Mesodermal cell (in vitro differentiated cells): ENCODE measurements around the gene COL6A3.

Experiments
- H3K27ac ChIP-seq: 2 replicates; pipeline ENCODE4 v1.7.0; 2013; ENCODE audit warnings: mild to moderate bottlenecking, low read depth, low read length, moderate library complexity; ENCODE audit not compliant: severe bottlenecking
- H3K36me3 ChIP-seq: 2 replicates; pipeline ENCODE4 v1.7.1; 2013; ENCODE audit warnings: mild to moderate bottlenecking, low read length, moderate library complexity; ENCODE audit not compliant: control insufficient read depth, insufficient read depth
- H3K4me1 ChIP-seq: one replicate; pipeline ENCODE4 v1.7.1; 2013; ENCODE audit warnings: mild to moderate bottlenecking, low read length; ENCODE audit not compliant: insufficient read depth, control insufficient read depth, poor library complexity, severe bottlenecking
- H3K4me3 ChIP-seq: 2 replicates; pipeline ENCODE4 v1.7.0; 2013; ENCODE audit warnings: low read length, control low read depth, mild to moderate bottlenecking; ENCODE audit not compliant: insufficient read depth, poor library complexity, severe bottlenecking; ENCODE audit errors: extremely low read depth
- H3K9me3 ChIP-seq: 2 replicates; pipeline ENCODE4 v1.7.1; 2013; ENCODE audit warnings: mild to moderate bottlenecking, low read length, moderate library complexity; ENCODE audit not compliant: control insufficient read depth
- WGBS, 2 experiments: methylation state at CpG; one replicate each; pipeline ENCODE4 v1.1.5; 2013; ENCODE audit warnings: missing lambda C conversion rate in 2 of 2; ENCODE audit not compliant: insufficient coverage in 2 of 2; 5-methylcytosine and 5-hydroxymethylcytosine counted together

The COL6A3 gene

DNA sequence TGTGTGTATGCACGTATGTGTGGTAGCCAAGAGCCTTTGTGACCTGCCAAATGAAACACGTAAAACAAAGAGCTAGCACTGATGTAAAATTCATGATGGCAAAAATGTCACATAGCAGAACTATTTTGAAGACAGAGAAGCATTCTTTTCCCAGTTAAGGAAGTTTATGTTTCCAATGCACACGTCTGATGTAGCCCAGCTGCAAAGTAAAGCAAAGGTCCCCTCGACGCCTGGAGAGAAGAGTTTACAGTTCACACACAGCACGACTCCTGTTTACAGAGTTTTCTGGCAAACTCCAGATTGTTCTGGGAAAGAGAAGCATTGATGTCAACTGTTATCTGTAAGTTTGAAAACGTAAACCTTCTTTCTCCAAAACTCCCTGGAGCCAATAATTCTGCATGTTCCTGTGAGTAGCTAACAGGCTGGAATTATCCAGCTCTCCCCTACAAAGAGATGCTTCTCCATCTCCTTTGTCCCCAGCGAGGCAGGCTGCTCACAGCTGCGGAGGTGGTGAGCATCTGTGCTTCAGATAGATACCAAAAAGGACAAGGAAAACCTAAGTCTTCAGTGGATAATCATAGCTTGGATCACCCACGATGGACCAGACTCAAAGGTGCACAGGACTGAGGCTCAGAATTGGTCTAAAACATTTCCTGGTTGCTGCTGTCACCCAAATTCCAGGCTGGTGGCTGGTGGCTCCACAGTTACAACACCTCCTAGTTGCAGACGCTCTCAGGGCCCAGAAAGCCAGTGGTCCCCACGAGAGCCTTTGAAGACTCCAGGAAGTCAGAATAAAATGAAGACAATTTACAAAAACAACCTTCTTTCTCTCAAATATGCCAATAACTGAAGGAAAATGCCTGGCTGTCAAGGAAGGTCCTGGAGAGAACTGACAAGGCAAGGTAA, 87.4 kb downstream of the COL6A3 start:
- Histone ChIP-seq H3K27ac (peak overlapping the region; percentile 7), H3K36me3 (no peaks in the 10 kb centered on the region)

DNA sequence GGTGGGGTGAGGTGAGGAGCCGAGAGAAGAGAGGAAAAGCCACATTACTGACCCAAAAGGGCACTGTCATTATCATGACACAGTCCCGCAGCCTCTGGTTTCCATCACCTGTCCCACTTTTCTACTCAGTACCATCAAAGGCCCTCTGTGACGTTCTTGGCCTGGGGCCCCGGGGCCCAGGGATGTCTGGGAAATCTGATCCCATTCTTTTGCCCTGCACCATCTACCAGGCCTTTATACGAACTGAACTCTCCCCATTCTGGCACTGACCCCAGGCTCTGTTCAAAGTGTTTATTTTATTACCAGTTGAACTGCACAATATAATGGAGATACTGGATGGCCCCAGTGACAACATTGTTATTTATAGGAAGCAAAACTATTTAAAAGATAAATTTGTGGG, 89.1 kb downstream of the COL6A3 start:
- H3K4me1 ChIP-seq, result no peaks in the 10 kb centered on the region
- 86 to 97% methylated on average over 3 of the region's 5 CpGs for WGBS, 2 experiments
- H3K4me3 ChIP-seq, result no peak overlapping the region
- no peaks in the 10 kb centered on the region for H3K36me3 ChIP-seq
- H3K27ac ChIP-seq, result peak overlapping the region; percentile 30
- no peaks in the 10 kb centered on the region for H3K9me3 ChIP-seq

More for the DNA sequence above, 87.4 kb downstream of the COL6A3 start:
- no peaks in the 10 kb centered on the region for H3K4me1 ChIP-seq
- H3K9me3 ChIP-seq, result no peaks in the 10 kb centered on the region
- 92 to 95% methylated on average over 7 to 10 of the region's 12 CpGs for WGBS, 2 experiments
- no peak overlapping the region for H3K4me3 ChIP-seq

DNA sequence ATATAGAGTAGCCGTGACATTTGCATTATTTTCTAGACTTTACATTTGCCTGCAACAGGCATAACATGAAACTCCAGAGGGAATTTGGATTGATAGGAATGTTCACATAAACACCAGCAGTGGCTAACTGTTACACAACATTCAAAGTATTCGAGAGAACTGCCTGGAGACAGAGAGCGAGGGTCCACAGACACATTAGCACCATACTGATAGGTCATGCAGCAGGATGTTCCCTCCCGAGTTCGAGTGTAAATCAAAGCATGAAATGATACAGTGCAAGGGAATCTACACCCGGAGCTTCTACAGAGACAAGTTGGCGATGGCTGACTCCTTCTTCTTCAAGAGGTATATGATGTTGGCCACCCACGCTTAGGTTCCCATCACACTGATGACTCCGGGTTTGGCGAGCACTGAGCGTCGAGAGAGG, 89.5 kb downstream of the COL6A3 start:
- Histone ChIP-seq H3K9me3 (no peaks in the 10 kb centered on the region), H3K27ac (peak overlapping the region; percentile 30), H3K4me3 (no peak overlapping the region), H3K36me3 (no peaks in the 10 kb centered on the region), H3K4me1 (no peaks in the 10 kb centered on the region)
- WGBS, 2 experiments, result 94 to 99% methylated on average over 5 to 6 of the region's 12 CpGs

DNA sequence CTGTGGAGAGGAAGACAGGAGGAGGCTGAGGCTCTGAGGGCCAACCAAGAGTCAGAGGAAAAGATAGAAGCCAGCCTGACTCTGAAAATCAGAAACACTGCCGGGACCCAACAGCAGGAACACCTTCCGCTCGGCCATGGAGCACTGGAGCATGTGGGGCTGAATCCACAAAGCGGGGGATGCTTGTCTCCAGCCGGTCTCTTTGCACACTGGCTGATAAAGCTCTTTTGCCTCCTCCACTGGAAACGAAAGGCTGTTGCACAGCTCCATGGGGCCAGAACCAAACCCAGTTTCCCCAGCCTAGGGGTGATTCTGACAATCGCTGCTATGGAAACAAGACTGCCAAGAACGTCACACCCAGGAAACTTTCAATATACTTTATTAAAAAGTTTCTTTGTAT, 90.3 kb downstream of the COL6A3 start:
- H3K4me3 ChIP-seq, result no peak overlapping the region
- no peak overlapping the region for H3K27ac ChIP-seq
- no peaks in the 10 kb centered on the region for H3K4me1 ChIP-seq
- WGBS, 2 experiments, result 83 to 97% methylated on average over 1 to 6 of the region's 8 CpGs
- H3K9me3 ChIP-seq, result no peaks in the 10 kb centered on the region
- no peaks in the 10 kb centered on the region for H3K36me3 ChIP-seq

DNA sequence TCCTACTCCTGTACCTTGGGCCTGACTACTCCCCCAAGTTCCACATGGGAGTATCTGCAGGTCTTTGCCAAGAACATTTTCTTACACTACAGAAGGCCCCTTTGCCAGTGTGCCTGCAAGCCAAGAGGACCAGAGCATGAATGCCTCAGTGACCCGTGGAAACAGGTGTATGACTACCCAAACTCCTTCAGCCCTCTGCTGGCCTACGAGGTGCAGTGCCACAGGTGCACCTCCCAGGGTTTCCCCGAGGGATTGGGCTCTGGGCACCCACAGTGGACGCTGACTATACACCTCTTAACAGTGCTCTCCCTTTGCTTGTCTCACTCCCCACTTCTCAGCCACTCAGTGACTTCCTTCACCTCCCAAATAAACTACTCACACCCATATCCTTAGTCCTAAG, 91.4 kb downstream of the COL6A3 start:
- Histone ChIP-seq H3K27ac (no peak overlapping the region), H3K36me3 (no peaks in the 10 kb centered on the region), H3K4me1 (no peaks in the 10 kb centered on the region), H3K9me3 (no peaks in the 10 kb centered on the region), H3K4me3 (no peak overlapping the region)
- WGBS, 2 experiments, result 70 to 84% methylated on average over 4 of the region's 4 CpGs

DNA sequence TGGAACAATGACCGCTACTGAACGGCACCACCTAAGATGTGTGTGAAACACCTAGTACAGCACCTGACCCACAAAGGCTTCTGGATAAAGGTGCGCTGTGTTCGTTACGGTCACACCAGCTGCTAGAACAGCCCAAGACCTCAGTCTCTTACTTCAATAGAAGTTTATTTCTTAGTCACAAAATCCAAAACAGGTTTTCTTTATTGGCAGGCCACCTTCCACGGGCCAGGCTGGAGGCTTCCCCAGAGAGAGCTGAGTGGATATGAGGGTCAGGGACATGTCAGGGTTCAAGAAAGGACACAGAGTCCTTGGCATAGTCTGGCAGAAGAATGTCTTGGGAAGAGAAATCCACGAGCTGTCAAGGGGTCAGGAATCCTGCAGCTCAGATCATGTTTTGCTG, 92.2 kb downstream of the COL6A3 start:
- H3K9me3 ChIP-seq, result no peaks in the 10 kb centered on the region
- no peak overlapping the region for H3K27ac ChIP-seq
- H3K4me1 ChIP-seq, result no peaks in the 10 kb centered on the region
- 95 to 97% methylated on average over 6 to 7 of the region's 7 CpGs for WGBS, 2 experiments
- H3K36me3 ChIP-seq, result no peaks in the 10 kb centered on the region
- H3K4me3 ChIP-seq, result no peak overlapping the region

DNA sequence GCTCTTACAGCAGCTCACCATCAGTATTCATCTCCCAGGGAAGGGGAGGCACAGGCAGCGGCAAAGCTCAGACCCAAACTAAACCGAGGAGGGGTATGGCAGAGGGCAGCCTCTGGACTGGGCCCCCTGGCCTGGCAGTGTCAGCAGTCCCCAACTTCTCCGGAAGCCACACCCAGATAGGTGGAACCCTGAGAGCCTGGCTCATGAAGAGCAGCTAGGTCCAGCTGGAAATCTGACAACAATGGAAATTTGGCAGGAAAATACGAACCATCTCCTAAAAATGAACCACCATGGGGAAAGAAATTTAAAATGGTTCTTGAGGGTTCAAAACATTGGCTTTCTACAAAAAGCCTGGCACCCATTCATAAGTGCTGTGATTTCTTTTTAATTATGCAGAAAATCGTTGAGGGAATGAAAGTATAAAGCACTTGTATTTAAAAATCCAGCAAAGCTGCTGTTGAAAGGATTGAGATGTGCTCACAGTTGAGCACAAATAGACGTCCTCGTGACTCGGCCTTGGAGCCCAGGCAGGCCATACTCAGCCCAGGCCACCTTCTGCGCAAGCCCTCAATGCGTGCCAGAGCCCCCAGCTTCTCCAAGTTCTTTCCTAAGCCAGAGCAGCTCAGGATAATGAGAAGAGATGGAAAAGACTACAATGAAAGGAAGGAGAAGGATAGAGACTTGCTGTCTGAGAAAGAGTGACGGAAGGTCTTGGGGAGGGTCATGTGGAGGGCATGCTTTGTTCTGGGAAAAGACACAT, 93.0 kb downstream of the COL6A3 start:
- no peaks in the 10 kb centered on the region for H3K9me3 ChIP-seq
- no peaks in the 10 kb centered on the region for H3K36me3 ChIP-seq
- no peak overlapping the region for H3K27ac ChIP-seq
- H3K4me1 ChIP-seq, result peaks cover 7% of the 10 kb centered on the region
- no peak overlapping the region for H3K4me3 ChIP-seq
- 92 to 95% methylated on average over 7 to 11 of the region's 11 CpGs for WGBS, 2 experiments

DNA sequence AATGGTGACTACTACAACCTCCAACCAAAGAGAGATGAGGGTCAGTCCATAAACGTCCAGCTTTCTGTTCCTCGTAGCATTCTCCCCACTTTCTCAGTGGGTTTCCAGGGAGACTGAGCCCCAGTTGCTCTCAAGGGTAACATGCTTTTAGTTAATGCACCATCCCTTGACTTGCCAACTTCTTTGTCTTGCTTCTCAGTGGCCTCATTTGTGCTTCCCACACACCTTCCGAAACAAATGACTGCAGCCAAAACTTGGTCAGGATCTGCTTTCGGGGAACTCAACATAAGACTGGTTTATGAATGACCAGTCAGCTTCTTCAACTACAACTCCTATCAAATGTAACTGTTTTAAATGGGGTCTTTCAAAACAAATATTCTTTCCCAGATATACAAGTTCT, 94.1 kb downstream of the COL6A3 start:
- Histone ChIP-seq H3K4me3 (no peak overlapping the region), H3K27ac (no peak overlapping the region), H3K9me3 (no peaks in the 10 kb centered on the region), H3K36me3 (no peaks in the 10 kb centered on the region), H3K4me1 (peaks cover 18% of the 10 kb centered on the region)
- WGBS, 2 experiments, result 97 to 100% methylated on average over 4 of the region's 4 CpGs

DNA sequence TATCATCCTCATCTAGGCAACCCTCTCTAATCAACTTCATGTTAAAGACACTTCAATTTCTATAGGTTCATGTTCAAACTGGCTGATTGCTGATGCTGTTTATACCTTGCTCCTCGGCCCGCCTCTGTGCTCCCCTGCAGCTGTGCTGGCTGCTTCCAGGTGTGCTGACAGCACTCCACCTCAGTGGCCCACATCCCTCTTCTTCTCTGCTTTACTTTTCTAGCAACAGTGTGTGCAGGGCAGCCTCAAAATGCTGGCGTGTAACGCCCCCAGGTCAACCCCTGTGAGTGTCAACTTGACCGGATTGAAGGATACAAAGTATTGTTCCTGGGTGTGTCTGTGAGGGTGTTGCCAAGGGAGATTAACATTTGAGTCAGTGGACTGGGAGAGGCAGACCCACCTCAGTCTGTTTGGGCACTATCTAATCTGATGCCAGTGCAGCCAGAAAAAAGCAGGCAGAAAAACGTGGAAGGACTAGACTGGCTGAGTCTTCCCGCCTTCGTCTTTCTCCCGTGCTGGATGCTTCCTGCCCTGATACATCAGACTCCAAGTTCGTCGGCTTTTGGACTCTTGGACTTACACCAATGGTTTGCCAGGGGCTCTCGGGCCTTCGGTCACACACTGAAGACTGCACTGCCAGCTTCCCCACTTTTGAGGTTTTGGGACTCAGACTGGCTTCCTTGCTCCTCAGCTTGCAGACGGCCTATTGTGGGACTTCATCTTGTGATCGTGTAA, 94.7 kb downstream of the COL6A3 start:
- no peak overlapping the region for H3K4me3 ChIP-seq
- no peak overlapping the region for H3K27ac ChIP-seq
- WGBS, 2 experiments, result 91 to 96% methylated on average over 13 to 15 of the region's 15 CpGs
- H3K9me3 ChIP-seq, result no peaks in the 10 kb centered on the region
- peaks cover 24% of the 10 kb centered on the region for H3K4me1 ChIP-seq
- no peaks in the 10 kb centered on the region for H3K36me3 ChIP-seq

DNA sequence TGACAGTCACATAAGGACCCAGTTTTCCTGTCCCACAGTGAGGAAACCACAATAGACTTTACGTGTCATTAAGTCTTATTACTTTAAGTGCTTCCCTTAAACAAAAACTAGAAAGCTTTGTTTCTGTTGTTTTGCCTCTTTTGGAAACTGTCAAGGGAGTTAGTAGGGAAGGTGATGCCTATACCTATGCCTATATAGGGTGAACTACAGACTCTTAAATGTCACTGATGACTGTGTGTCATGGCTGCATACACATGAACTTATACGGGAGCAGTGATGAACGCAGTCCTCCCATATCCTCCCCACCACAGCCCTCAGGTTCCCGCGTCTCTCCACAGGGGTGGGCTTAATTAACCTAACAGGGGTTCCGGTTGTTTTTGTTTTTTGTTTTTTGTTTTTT, 97.6 kb downstream of the COL6A3 start:
- Histone ChIP-seq H3K27ac (peak overlapping the region; percentile 98), H3K4me3 (no peak overlapping the region), H3K9me3 (no peaks in the 10 kb centered on the region), H3K4me1 (peaks cover 31% of the 10 kb centered on the region), H3K36me3 (no peaks in the 10 kb centered on the region)
- no CpG with 5 or more reads among the region's 6 CpGs for WGBS, 2 experiments
